ENCODE results near the gene NEK7.

The NEK7 gene

DNA sequence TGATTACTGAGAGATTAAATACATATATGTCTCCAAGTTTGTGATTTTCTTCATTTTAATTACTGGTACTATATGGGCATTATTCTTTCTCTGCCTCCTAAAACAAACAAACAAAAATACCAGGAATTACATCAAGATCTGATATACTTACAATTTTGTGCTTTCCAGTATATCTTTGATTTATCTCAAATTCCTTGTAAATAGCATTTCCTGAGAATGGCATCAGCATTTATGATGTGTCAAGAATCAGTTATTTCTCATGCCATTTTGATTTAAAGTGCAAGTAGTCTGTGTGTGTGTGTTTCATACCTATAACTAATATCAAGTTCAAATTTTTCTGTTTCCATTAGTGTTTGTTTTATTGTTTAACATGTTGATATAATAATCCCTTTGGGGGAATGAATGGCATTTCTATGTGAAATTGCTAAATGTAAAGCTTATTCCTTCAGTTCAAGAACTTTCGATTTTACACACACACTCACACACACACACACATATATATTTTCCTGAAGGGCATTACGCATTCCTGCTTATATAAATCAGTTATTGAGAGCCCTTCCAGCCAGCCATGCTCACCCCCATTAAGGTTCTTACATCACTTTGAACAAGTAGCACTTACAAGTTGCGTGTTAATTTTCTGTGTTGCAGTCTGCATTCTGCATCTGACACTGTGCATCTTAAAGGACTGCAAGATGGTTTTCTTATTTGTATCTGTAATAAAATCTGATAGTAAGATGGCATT is 102.7 kb downstream of the NEK7 start:
- Histone ChIP-seq H3K79me1 (ENCODE audit: low read length) (no peaks in the 10 kb centered on the region), H2AFZ (ENCODE audit: insufficient read depth, low read length, poor library complexity) (no peak overlapping the region), H3K27ac (ENCODE audit: low read depth, low read length) (no peak overlapping the region), H3K9me3 (ENCODE audit: insufficient read depth, low read depth, low read length) (no peaks in the 10 kb centered on the region), H2AK5ac (ENCODE audit: low read length) (no peak overlapping the region), H4K12ac (ENCODE audit: low read depth, low read length) (no peak overlapping the region), H3K36me3 (ENCODE audit: control insufficient read depth in 1 of 2, insufficient read depth in 2 of 2, low read length in 2 of 2) (no peaks in the 10 kb centered on the region), H2BK5ac (ENCODE audit: low read depth, low read length, poor library complexity) (no peak overlapping the region), H3K4me3 (ENCODE audit: low read depth, low read length) (no peak overlapping the region), H3K27me3 (ENCODE audit: insufficient read depth, low read length) (no peaks in the 10 kb centered on the region), H3K14ac (ENCODE audit: low read length) (no peak overlapping the region), H2BK12ac (ENCODE audit: low read length) (no peak overlapping the region), H3K4ac (ENCODE audit: low read depth, low read length) (no peak overlapping the region), H4K8ac (ENCODE audit: low read depth, low read length) (no peak overlapping the region), H2BK120ac (ENCODE audit: insufficient read depth, low read length, poor library complexity) (no peak overlapping the region), H3K23ac (ENCODE audit: low read length) (no peak overlapping the region), H3K18ac (ENCODE audit: low read length) (no peak overlapping the region), H3K4me1 (ENCODE audit: control insufficient read depth in 1 of 2, insufficient read depth in 2 of 2, low read length in 2 of 2) (no peaks in the 10 kb centered on the region), H4K91ac (ENCODE audit: low read depth, low read length) (no peak overlapping the region), H3K9ac (ENCODE audit: low read length) (no peak overlapping the region), H3K4me2 (ENCODE audit: low read length) (no peak overlapping the region), H3K79me2 (ENCODE audit: control insufficient read depth, insufficient read depth, low read length, poor library complexity) (no peaks in the 10 kb centered on the region)
- DNase-seq = peak; percentile 32 to 87
- no CpG with 5 or more reads among the region's 3 CpGs for WGBS (ENCODE audit: extremely low coverage, insufficient coverage, insufficient read length)

DNA sequence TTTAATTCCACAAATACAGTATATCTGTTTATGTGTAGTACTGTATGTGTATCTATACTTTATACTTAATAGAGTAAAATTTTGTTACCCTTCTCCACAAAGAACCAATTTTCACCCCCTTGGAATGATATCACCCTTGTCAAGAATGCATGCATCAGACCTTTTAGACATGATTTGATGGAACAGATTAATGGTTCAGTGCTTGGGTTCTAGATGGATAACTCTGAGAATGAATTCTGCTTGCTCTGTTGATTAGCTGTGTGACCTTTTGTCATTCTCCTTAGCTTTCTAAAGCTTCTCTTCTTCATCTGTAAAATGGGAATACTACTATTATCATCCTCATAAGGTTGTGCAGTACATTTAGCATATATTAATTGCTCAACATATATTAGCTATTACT is 105.1 kb downstream of the NEK7 start:
- no peaks in the 10 kb centered on the region for H3K79me2 ChIP-seq (ENCODE audit: control insufficient read depth, insufficient read depth, low read length, poor library complexity)
- no peak overlapping the region for H2BK12ac ChIP-seq (ENCODE audit: low read length)
- H3K4me3 ChIP-seq (ENCODE audit: low read depth, low read length) = no peak overlapping the region
- no peak overlapping the region for H4K8ac ChIP-seq (ENCODE audit: low read depth, low read length)
- no peaks in the 10 kb centered on the region for H3K4me1 ChIP-seq (ENCODE audit: control insufficient read depth in 1 of 2, insufficient read depth in 2 of 2, low read length in 2 of 2)
- H3K27ac ChIP-seq (ENCODE audit: low read depth, low read length) = no peak overlapping the region
- no peak overlapping the region for H3K4ac ChIP-seq (ENCODE audit: low read depth, low read length)
- H2BK5ac ChIP-seq (ENCODE audit: low read depth, low read length, poor library complexity) = no peak overlapping the region
- H3K27me3 ChIP-seq (ENCODE audit: insufficient read depth, low read length) = no peaks in the 10 kb centered on the region
- H3K4me2 ChIP-seq (ENCODE audit: low read length) = no peak overlapping the region
- no peaks in the 10 kb centered on the region for H3K79me1 ChIP-seq (ENCODE audit: low read length)
- no peak overlapping the region for H4K91ac ChIP-seq (ENCODE audit: low read depth, low read length)
- H2AK5ac ChIP-seq (ENCODE audit: low read length) = no peak overlapping the region
- H3K23ac ChIP-seq (ENCODE audit: low read length) = no peak overlapping the region
- H3K36me3 ChIP-seq (ENCODE audit: control insufficient read depth in 1 of 2, insufficient read depth in 2 of 2, low read length in 2 of 2) = no peaks in the 10 kb centered on the region
- no peak overlapping the region for H3K14ac ChIP-seq (ENCODE audit: low read length)
- no peak for DNase-seq
- no peak overlapping the region for H4K12ac ChIP-seq (ENCODE audit: low read depth, low read length)
- no peak overlapping the region for H3K18ac ChIP-seq (ENCODE audit: low read length)
- H3K9ac ChIP-seq (ENCODE audit: low read length) = no peak overlapping the region
- no peak overlapping the region for H2BK120ac ChIP-seq (ENCODE audit: insufficient read depth, low read length, poor library complexity)
- H3K9me3 ChIP-seq (ENCODE audit: insufficient read depth, low read depth, low read length) = no peaks in the 10 kb centered on the region
- no peak overlapping the region for H2AFZ ChIP-seq (ENCODE audit: insufficient read depth, low read length, poor library complexity)

DNA sequence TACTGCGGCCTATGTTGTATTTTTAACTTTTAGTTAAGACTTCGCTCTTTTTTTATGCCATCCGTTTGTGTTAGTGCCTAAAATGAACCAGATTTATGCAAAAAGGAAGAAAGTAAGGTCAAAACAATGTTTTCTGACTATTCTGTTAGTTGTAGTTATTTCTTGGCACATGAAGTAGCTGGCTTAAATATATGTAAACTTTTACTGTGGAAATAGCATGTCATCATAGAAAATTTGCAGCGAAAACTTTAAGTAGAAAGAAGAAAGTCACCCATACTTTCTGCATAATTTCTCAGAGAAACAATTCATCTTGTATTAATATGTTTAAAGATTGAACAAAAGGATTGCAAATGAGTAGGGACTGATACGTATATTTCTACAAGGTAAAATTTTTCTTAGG is 106.4 kb downstream of the NEK7 start:
- H3K27ac ChIP-seq (ENCODE audit: low read depth, low read length) = no peak overlapping the region
- H3K79me2 ChIP-seq (ENCODE audit: control insufficient read depth, insufficient read depth, low read length, poor library complexity) = no peaks in the 10 kb centered on the region
- H4K8ac ChIP-seq (ENCODE audit: low read depth, low read length) = no peak overlapping the region
- no peaks in the 10 kb centered on the region for H3K9me3 ChIP-seq (ENCODE audit: insufficient read depth, low read depth, low read length)
- no peaks in the 10 kb centered on the region for H3K4me1 ChIP-seq (ENCODE audit: control insufficient read depth in 1 of 2, insufficient read depth in 2 of 2, low read length in 2 of 2)
- H2BK120ac ChIP-seq (ENCODE audit: insufficient read depth, low read length, poor library complexity) = no peak overlapping the region
- H2BK12ac ChIP-seq (ENCODE audit: low read length) = no peak overlapping the region
- no peaks in the 10 kb centered on the region for H3K27me3 ChIP-seq (ENCODE audit: insufficient read depth, low read length)
- H3K18ac ChIP-seq (ENCODE audit: low read length) = no peak overlapping the region
- H4K91ac ChIP-seq (ENCODE audit: low read depth, low read length) = no peak overlapping the region
- no peaks in the 10 kb centered on the region for H3K36me3 ChIP-seq (ENCODE audit: control insufficient read depth in 1 of 2, insufficient read depth in 2 of 2, low read length in 2 of 2)
- H3K23ac ChIP-seq (ENCODE audit: low read length) = no peak overlapping the region
- H2BK5ac ChIP-seq (ENCODE audit: low read depth, low read length, poor library complexity) = no peak overlapping the region
- no peaks in the 10 kb centered on the region for H3K79me1 ChIP-seq (ENCODE audit: low read length)
- H3K4me2 ChIP-seq (ENCODE audit: low read length) = no peak overlapping the region
- DNase-seq = no peak
- WGBS (ENCODE audit: extremely low coverage, insufficient coverage, insufficient read length) = no CpG with 5 or more reads among the region's 5 CpGs
- H3K14ac ChIP-seq (ENCODE audit: low read length) = no peak overlapping the region
- no peak overlapping the region for H3K4me3 ChIP-seq (ENCODE audit: low read depth, low read length)
- no peak overlapping the region for H2AK5ac ChIP-seq (ENCODE audit: low read length)
- no peak overlapping the region for H3K9ac ChIP-seq (ENCODE audit: low read length)
- no peak overlapping the region for H4K12ac ChIP-seq (ENCODE audit: low read depth, low read length)
- H2AFZ ChIP-seq (ENCODE audit: insufficient read depth, low read length, poor library complexity) = no peak overlapping the region
- H3K4ac ChIP-seq (ENCODE audit: low read depth, low read length) = no peak overlapping the region

- H3K4me1 ChIP-seq (ENCODE audit: control insufficient read depth in 1 of 2, insufficient read depth in 2 of 2, low read length in 2 of 2) = no peaks in the 10 kb centered on the region
Observed at GRCh38 chr1:198264282-198264681, 107.5 kb downstream of the NEK7 start.

More at GRCh38 chr1:198264282-198264681, 107.5 kb downstream of the NEK7 start:
- no peak overlapping the region for H3K27ac ChIP-seq (ENCODE audit: low read depth, low read length)
- no peak overlapping the region for H4K91ac ChIP-seq (ENCODE audit: low read depth, low read length)
- H2BK12ac ChIP-seq (ENCODE audit: low read length) = no peak overlapping the region
- H3K9ac ChIP-seq (ENCODE audit: low read length) = no peak overlapping the region
- H3K4me2 ChIP-seq (ENCODE audit: low read length) = no peak overlapping the region
- H3K18ac ChIP-seq (ENCODE audit: low read length) = no peak overlapping the region
- no peak overlapping the region for H4K12ac ChIP-seq (ENCODE audit: low read depth, low read length)
- H3K79me2 ChIP-seq (ENCODE audit: control insufficient read depth, insufficient read depth, low read length, poor library complexity) = no peaks in the 10 kb centered on the region
- no peaks in the 10 kb centered on the region for H3K27me3 ChIP-seq (ENCODE audit: insufficient read depth, low read length)
- H3K4me3 ChIP-seq (ENCODE audit: low read depth, low read length) = no peak overlapping the region
- no peak overlapping the region for H4K8ac ChIP-seq (ENCODE audit: low read depth, low read length)
- H3K79me1 ChIP-seq (ENCODE audit: low read length) = no peaks in the 10 kb centered on the region
- no peak overlapping the region for H3K14ac ChIP-seq (ENCODE audit: low read length)
- H2BK5ac ChIP-seq (ENCODE audit: low read depth, low read length, poor library complexity) = no peak overlapping the region
- no peak overlapping the region for H2AK5ac ChIP-seq (ENCODE audit: low read length)
- H3K36me3 ChIP-seq (ENCODE audit: control insufficient read depth in 1 of 2, insufficient read depth in 2 of 2, low read length in 2 of 2) = no peaks in the 10 kb centered on the region
- H3K9me3 ChIP-seq (ENCODE audit: insufficient read depth, low read depth, low read length) = no peaks in the 10 kb centered on the region
- no peak overlapping the region for H2BK120ac ChIP-seq (ENCODE audit: insufficient read depth, low read length, poor library complexity)
- H3K23ac ChIP-seq (ENCODE audit: low read length) = no peak overlapping the region
- no peak for DNase-seq
- no peak overlapping the region for H2AFZ ChIP-seq (ENCODE audit: insufficient read depth, low read length, poor library complexity)
- no peak overlapping the region for H3K4ac ChIP-seq (ENCODE audit: low read depth, low read length)
